IPS-NIHi11 (cell line): Measurements from ENCODE around the gene CDH2.

ENCODE experiments used
- DNase-seq: peaks from one replicate; pipeline ENCODE4 v3.0.0; 2012; ENCODE audit warnings: mixed read lengths, low spot score

Gene CDH2

GRCh38 chr18:28044036-28044435 lies 132.9 kb downstream of the CDH2 start:
- no peak for DNase-seq

- no peak for DNase-seq
These were observed 133.3 kb downstream of the CDH2 start for GRCh38 chr18:28043631-28044030.

- DNase-seq: no peak
These were observed 135.6 kb downstream of the CDH2 start for GRCh38 chr18:28041366-28041765.

GRCh38 chr18:28040716-28041115 lies 136.2 kb downstream of the CDH2 start:
- no peak for DNase-seq

- DNase-seq: no peak
These were observed 136.7 kb downstream of the CDH2 start for GRCh38 chr18:28040211-28040610.

- no peak for DNase-seq
These were observed 137.2 kb downstream of the CDH2 start for GRCh38 chr18:28039691-28040090.

- no peak for DNase-seq
These were observed 137.9 kb downstream of the CDH2 start for GRCh38 chr18:28039078-28039477.

GRCh38 chr18:28036488-28036887 lies 140.4 kb downstream of the CDH2 start:
- no peak for DNase-seq

- no peak for DNase-seq
These were observed 142.4 kb downstream of the CDH2 start for GRCh38 chr18:28034567-28034966.

- DNase-seq: no peak
These were observed 144.8 kb downstream of the CDH2 start for GRCh38 chr18:28032177-28032576.

- DNase-seq: no peak
These were observed 146.5 kb downstream of the CDH2 start for GRCh38 chr18:28030458-28030857.

- no peak for DNase-seq
These were observed 149.2 kb downstream of the CDH2 start for GRCh38 chr18:28027755-28028154.

GRCh38 chr18:28019425-28020108 lies 157.4 kb downstream of the CDH2 start:
- no peak for DNase-seq

GRCh38 chr18:28018351-28018750 lies 158.6 kb downstream of the CDH2 start:
- no peak for DNase-seq

- peak; percentile 25 for DNase-seq
These were observed 161.3 kb downstream of the CDH2 start for GRCh38 chr18:28015671-28016070.

GRCh38 chr18:28013066-28013465 lies 163.9 kb downstream of the CDH2 start:
- no peak for DNase-seq

- no peak for DNase-seq
These were observed 164.6 kb downstream of the CDH2 start for GRCh38 chr18:28012336-28012735.

- no peak for DNase-seq
These were observed 167.3 kb downstream of the CDH2 start for GRCh38 chr18:28009589-28009988.

GRCh38 chr18:28007841-28008240 lies 169.1 kb downstream of the CDH2 start:
- DNase-seq: no peak

- peak; percentile 8 for DNase-seq
These were observed 171.8 kb downstream of the CDH2 start for GRCh38 chr18:28005164-28005563.

- DNase-seq: no peak
These were observed 172.3 kb downstream of the CDH2 start for GRCh38 chr18:28004606-28005005.

- DNase-seq: no peak
These were observed 173.5 kb downstream of the CDH2 start for GRCh38 chr18:28003451-28003850.

GRCh38 chr18:28002841-28003240 lies 174.1 kb downstream of the CDH2 start:
- no peak for DNase-seq

- DNase-seq: no peak
These were observed 180.1 kb downstream of the CDH2 start for GRCh38 chr18:27996801-27997272.
